SHP77 treated with DMSO at 0.1 percent for 48 hours (cell line): Measurements from ENCODE around the gene CASP8AP2.
"Not testable (repeated sequence)": the region's sequence is repeated elsewhere in the genome, so short reads cannot be mapped to it uniquely, and the experiment has no call there.

Experiments used
- DNase-seq: peaks from one replicate; lab custom pipeline; 2025; lab: John Stamatoyannopoulos, UW

Gene CASP8AP2

DNA sequence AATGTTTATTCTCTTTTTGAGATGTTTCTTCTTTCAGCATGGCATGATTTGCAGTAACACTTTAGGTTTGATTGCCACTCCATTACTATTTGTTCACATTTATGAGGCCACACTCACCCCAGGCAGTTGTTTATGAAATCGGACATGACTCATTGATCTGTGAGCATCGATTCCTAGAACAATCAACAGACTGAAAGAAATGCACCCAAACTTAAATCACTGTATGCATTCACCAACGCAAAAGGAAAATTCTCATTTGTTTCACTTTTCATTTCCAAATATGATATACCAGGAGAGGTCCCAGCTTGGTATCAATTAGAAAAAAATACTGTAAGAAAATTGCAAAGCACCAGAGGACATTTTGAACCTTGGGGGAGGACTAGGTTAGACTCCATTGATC is 59.2 kb downstream of the CASP8AP2 start:
- no peak for DNase-seq

DNA sequence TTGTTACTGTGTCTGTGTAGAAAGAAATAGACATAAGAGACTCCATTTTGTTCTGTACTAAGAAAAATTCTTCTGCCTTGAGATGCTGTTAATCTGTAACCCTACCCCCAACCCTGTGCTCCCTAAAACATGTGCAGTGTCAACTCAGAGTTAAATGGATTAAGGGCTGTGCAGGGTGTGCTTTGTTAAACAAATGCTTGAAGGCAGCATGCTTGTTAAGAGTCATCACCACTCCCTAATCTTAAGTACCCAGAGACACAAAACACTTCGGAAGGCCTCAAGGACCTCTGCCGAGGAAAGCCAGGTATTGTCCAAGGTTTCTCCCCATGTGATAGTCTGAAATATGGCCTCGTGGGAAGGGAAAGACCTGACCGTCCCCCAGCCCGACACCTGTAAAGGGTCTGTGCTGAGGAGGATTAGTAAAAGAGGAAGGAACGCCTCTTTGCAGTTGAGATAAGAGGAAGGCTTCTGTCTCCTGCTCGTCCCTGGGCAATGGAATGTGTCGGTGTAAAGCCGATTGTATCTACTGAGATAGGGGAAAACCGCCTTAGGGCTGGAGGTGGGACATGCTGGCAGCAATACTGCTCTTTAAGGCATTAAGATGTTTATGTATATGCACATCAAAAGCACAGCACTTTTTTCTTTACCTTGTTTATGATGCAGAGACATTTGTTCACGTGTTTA is 61.3 kb downstream of the CASP8AP2 start:
- DNase-seq = not testable (repeated sequence)

DNA sequence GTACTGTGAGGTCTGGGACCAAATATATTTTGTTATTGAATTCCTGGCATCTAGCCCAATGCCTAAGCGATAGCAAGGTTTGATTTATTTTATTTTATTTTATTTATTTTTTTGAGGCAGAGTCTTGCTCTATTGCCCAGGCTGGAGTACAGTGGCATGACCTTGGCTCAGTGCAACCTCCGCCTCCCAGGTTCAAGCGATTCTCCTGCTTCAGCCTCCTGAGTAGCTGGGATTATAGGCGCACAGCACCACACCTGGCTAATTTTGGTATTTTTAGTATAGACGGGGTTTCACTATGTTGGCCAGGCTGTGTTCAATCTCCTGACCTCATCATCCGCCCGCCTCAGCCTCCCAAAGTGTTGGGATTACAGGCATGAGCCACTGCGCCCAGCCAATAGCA is 62.9 kb downstream of the CASP8AP2 start:
- not testable (repeated sequence) for DNase-seq

- DNase-seq = no peak
Measured at GRCh38 chr6:89894169-89894568, 64.5 kb downstream of the CASP8AP2 start, which contains the start of gene GJA10. Gene GJA10 (plus strand): TSS chr6:89894469. CDS start chr6:89894469, 0 bp downstream.

DNA sequence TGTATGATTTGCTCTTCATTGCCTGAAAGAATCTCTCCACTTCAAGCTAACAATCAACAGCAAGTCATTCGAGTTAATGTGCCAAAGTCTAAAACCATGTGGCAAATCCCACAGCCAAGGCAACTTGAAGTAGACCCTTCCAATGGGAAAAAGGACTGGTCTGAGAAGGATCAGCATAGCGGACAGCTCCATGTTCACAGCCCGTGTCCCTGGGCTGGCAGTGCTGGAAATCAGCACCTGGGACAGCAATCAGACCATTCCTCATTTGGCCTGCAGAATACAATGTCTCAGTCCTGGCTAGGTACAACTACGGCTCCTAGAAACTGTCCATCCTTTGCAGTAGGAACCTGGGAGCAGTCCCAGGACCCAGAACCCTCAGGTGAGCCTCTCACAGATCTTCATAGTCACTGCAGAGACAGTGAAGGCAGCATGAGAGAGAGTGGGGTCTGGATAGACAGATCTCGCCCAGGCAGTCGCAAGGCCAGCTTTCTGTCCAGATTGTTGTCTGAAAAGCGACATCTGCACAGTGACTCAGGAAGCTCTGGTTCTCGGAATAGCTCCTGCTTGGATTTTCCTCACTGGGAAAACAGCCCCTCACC is 65.7 kb downstream of the CASP8AP2 start:
- no peak for DNase-seq

DNA sequence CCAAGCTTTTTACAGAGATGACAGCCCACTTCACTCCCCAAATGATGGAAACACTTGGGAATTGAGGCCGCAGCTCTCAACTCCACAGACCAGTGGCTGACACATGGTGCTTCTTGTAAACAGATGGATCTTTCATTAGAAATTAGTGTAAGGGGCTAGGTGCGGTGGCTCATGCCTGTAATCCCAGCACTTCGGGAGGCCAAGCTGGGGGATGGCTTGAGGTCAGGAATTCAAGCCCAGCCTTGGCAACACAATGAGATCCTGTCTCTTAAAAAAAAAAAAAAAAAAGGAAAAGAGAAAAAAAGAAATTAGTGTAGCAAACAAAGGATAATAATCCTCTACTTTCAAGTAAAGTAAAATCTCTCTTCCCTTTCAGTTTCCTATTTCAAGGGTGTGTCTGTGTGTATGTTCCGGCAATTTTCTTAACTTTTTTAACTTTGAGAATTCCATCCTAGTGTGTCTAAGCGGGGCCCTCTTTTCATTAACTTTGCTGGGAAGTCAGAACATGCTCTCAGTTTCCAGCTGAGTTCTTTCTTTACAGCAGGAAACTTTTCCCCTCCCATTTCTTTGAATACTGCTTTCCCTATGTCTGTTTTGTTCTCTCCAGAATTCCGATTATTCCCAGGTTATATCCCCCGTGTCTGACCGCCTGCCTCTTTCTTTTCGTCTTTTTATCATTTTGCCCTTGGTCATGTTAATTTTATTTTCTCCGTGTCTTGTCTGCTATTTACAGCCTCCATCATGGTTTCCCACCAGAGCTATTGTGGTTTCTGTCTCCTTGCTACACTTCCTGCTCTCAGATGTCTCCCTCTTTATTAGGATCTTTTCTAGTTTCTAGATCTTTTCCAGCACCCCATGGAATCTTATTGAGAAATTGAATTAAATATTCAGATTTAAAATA is 80.6 kb downstream of the CASP8AP2 start:
- not testable (repeated sequence) for DNase-seq

DNA sequence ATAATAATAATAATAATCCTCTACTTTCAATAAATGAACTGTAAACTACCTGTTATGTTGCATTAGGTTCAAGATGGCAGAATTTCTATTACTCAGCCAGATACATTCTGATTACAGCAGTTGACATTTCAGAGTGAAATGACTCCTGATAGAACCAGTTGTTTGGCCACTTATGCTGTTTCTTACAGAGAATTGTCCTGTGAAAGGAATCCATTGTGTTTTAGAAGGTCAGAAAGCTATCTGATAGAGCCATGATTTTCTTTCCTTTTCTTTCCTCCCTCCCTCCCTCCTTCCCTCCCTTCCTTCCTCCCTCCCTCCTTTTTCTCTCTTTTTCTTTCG is 81.2 kb downstream of the CASP8AP2 start:
- DNase-seq = no peak

DNA sequence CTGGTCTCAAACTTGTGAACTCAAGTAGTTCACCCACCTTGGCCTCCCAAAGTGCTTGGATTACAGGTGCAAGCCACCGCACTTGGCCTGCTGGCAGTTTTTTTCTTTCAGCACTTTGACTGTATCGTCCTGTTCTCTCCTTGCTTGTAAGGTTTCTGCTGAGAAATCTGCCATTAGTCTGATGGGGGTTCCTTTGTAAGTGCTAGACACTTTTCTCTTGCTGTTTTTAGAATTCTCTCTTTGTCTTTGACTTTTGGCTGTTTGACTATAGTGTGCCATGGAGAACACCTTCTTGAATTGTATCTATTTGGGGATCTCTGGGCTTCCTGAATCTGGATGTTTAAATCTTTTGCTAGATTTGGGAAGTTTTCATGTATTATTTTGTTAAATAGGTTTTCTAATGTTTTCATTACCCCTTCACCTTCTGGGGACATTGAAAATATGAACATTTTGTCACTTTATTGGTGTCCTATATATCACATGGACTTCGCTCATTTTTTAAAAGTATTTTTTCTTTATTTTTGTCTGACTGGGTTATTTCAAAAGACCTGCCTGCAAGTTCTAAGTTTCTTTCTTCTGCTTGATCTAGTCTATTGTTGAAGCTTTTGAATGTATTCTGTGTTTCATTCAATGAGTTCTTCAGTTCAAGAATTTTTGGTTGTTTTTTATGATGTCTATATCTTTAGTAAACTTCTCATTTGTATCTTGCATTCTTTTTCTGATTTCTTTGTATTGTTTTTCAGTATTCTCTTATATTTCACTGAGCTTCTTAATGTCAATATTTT is 86.6 kb downstream of the CASP8AP2 start:
- no peak for DNase-seq

DNA sequence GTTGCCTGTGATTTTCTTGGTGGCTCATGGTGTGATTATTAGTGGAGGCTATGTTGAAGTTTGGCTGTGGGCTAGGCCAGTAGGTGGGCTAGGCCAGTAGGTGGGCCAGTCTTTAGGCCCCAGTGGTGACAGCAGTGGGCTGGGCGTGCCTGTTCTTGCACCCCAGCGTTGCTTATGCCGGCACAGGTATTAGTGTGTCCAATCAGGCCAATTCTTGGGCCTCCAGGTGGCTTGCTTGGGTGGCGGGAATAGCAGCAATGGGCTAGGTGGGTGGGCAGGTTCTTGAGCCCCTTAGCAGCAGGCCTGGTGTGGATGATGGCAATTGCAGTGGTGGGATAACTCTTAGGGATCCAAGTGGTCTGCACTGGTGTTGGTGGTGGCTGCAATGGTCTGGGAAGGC is 87.5 kb downstream of the CASP8AP2 start:
- no peak for DNase-seq

DNA sequence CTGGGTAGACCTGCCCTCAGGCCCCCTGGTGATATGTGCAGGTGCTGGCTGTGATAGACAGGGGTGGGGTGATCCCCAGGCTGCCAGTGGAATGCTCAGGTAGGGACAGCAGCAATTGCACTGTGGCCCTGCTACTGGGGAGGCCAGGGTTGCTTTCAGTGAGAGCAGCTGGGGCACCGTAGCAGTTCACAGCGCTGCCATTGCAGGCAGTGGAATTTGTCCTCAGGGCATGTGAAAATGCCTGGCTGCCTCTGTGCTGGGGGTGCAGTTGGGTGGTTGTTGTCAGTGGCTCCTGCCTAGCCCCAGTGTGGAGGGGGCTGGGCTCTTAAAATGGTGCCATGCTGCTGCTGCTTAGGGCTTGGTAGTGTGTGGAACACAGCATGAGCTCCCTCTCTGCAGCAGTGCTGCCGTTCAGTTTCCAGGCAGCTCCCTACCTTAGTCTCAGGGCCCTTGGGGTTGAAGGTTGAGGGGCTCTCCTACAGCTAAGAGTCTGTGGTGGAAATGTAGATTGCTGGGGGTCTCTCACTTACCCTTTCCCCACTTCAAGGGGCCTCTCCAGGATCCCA is 88.2 kb downstream of the CASP8AP2 start:
- DNase-seq = no peak
